ENCODE measurements around the gene FBXO41. TPM values are rescaled to one million over a fixed set of nuclear protein-coding genes. Genes with fewer than 3 reads are reported as not detected.

The FBXO41 gene
- total RNA-seq, 4 donors from 2014 or later = 1.1 to 8.2 (median 5.7) TPM

DNA sequence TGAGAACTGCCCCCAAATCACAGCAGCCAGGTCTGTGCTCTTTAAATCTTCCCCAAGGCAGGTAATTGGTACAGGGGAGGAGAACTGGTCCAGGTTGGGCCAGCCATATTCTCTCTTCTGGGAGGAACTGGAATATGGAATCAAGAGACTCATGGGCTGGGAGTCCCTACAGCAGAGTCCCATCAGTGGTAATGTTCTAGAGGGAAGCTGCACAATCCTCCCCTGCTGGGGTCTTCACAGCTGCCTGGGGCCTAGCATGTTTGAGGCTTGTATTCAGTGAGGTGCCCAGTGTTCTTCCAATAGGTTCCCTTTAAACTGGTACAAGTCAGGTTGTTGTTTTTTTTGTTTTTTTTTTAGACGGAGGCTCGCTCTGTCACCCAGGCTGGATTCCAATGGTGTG is 30.2 kb upstream of the FBXO41 start:
- no peak for TF ChIP-seq POLR2A (IDR thresholded peaks at IDR 0.05)
- no peak for TF ChIP-seq CTCF (IDR thresholded peaks at IDR 0.05)
- TF ChIP-seq EP300 (IDR thresholded peaks at IDR 0.05) = no peak
- no peak for TF ChIP-seq POLR2AphosphoS5 (IDR thresholded peaks at IDR 0.05)
- Histone ChIP-seq H3K4me1 (no peaks in the 10 kb centered on the region), H3K27ac (no peak overlapping the region), H3K36me3 (no peaks in the 10 kb centered on the region), H3K4me3 (no peak overlapping the region), H3K27me3 (peaks cover 7% of the 10 kb centered on the region), H3K9me3 (no peaks in the 10 kb centered on the region)
- no peak for DNase-seq (ENCODE audit: low spot score in 2 of 2)
- WGBS = 89% methylated on average over 2 of the region's 2 CpGs

DNA sequence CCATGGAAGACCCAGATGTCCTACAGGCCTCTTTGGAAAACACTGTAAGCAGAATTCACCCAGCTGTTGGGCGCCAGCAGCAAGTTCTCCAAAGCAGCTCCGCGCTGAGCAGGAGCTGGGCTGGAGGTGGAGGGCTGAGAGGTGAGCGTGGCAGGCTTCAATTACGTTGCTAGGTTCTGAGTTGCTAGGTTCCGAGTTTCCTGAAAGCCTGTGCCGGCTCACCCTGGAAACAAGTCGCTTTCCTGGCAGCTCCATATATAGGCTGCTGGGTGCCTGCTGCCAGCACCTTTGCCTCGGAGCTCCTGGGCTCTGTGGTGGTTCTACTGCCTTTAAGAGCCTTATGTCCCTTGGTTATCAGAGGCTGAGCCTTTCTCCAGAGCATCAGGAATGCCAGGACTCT is 23.4 kb upstream of the FBXO41 start:
- Histone ChIP-seq H3K4me3 (no peak overlapping the region), H3K27ac (no peak overlapping the region), H3K27me3 (peaks cover 29% of the 10 kb centered on the region), H3K36me3 (no peaks in the 10 kb centered on the region), H3K9me3 (no peaks in the 10 kb centered on the region), H3K4me1 (no peaks in the 10 kb centered on the region)
- no peak for DNase-seq (ENCODE audit: low spot score in 2 of 2)
- TF ChIP-seq POLR2AphosphoS5 (IDR thresholded peaks at IDR 0.05) (no peak), CTCF (IDR thresholded peaks at IDR 0.05) (no peak), EP300 (IDR thresholded peaks at IDR 0.05) (no peak), POLR2A (IDR thresholded peaks at IDR 0.05) (no peak)
- 74% methylated on average over 8 of the region's 9 CpGs for WGBS

DNA sequence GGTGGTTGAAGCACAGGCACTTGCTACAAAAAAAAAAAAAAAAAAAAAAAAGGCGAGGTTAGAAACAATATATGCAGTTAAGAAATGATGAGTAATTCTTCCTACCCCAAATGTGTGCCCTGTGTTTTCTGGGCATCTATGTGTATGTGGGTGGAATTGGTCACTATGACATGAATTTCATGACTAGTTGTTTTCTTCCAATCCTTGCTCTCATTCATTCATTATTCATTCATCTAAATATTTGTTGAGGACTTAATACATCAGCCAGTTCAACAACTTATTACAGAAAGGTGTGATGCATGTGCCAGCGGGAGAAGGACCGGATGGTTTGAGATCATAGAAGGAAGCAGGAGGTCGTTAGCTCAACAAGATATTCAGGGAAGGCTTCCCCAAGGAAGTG is 17.4 kb upstream of the FBXO41 start:
- WGBS = 82% methylated on average over 4 of the region's 4 CpGs
- no peaks in the 10 kb centered on the region for H3K36me3 ChIP-seq
- no peak for DNase-seq (ENCODE audit: low spot score in 2 of 2)

DNA sequence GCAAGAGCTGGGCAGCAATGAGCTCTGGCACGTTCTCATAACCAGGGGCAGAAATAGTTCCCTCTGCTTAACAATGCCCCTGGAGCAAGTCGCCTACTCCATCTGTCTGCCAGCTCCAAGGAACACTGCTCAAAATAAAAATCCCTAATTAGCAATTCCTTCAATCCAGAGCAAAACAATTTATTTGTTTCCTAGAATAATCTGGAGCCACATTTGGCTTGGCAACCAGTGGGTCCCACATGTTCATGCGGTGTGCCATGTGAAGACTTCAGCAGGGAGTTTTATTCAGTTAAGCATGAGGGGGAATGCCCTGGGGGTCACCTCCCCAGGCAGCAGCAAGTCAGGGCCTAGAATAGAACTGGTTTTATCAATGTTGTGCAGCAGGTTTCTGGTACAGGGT is 16.6 kb upstream of the FBXO41 start:
- no peak overlapping the region for H3K27ac ChIP-seq
- H3K36me3 ChIP-seq = no peaks in the 10 kb centered on the region
- H3K4me1 ChIP-seq = no peaks in the 10 kb centered on the region
- no peak for DNase-seq (ENCODE audit: low spot score in 2 of 2)
- TF ChIP-seq CTCF (IDR thresholded peaks at IDR 0.05) (no peak), POLR2A (IDR thresholded peaks at IDR 0.05) (no peak), POLR2AphosphoS5 (IDR thresholded peaks at IDR 0.05) (no peak)
- no peak overlapping the region for H3K4me3 ChIP-seq
- peaks cover 50% of the 10 kb centered on the region for H3K27me3 ChIP-seq
- WGBS = 25% methylated on average over 3 of the region's 3 CpGs
- H3K9me3 ChIP-seq = no peaks in the 10 kb centered on the region

More for the DNA sequence above, 17.4 kb upstream of the FBXO41 start:
- Histone ChIP-seq H3K4me1 (no peaks in the 10 kb centered on the region), H3K4me3 (no peak overlapping the region), H3K27ac (no peak overlapping the region), H3K27me3 (peaks cover 45% of the 10 kb centered on the region), H3K9me3 (no peaks in the 10 kb centered on the region)
- no peak for TF ChIP-seq POLR2A (IDR thresholded peaks at IDR 0.05)
- no peak for TF ChIP-seq EP300 (IDR thresholded peaks at IDR 0.05)
- no peak for TF ChIP-seq CTCF (IDR thresholded peaks at IDR 0.05)
- no peak for TF ChIP-seq POLR2AphosphoS5 (IDR thresholded peaks at IDR 0.05)

DNA sequence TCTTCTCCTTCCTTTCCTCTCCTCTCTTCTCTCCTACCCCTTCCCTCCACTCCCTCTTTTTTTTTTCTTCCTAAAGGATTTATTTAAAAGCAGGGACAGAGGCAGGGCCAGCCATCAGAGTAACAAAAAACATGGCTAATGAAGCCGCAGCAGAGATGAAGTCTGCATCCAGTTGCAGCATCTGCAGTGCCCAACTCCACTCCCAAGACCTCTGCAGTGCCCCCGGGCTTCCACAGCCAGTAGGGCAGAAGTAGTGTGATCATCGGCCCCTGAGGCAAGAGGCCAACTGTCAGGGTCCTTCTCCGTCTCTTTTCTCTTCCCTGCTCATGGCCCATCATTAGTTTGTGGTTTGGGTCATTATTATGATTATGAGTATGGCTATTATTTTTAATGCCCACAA is 13.3 kb upstream of the FBXO41 start:
- H3K9me3 ChIP-seq = no peaks in the 10 kb centered on the region
- peaks cover 13% of the 10 kb centered on the region for H3K4me1 ChIP-seq
- H3K27ac ChIP-seq = no peak overlapping the region
- DNase-seq (ENCODE audit: low spot score in 2 of 2) = no peak
- TF ChIP-seq POLR2A (IDR thresholded peaks at IDR 0.05) = no peak
- TF ChIP-seq POLR2AphosphoS5 (IDR thresholded peaks at IDR 0.05) = no peak
- no peak for TF ChIP-seq EP300 (IDR thresholded peaks at IDR 0.05)
- no peak for TF ChIP-seq CTCF (IDR thresholded peaks at IDR 0.05)
- H3K27me3 ChIP-seq = peaks cover 78% of the 10 kb centered on the region
- H3K4me3 ChIP-seq = no peak overlapping the region
- WGBS = 59% methylated on average over 4 of the region's 4 CpGs
- no peaks in the 10 kb centered on the region for H3K36me3 ChIP-seq

All from suprapubic skin (tissue), 4 donors.